HG03139 (cell line): ENCODE results near the gene CACNA1B.

ENCODE experiments used
- ATAC-seq: cut with Tn5 transposase; IDR thresholded peaks from one replicate; pipeline ENCODE4 v1.9.1; 2021; ENCODE audit not compliant: unreplicated experiment

Gene CACNA1B

DNA sequence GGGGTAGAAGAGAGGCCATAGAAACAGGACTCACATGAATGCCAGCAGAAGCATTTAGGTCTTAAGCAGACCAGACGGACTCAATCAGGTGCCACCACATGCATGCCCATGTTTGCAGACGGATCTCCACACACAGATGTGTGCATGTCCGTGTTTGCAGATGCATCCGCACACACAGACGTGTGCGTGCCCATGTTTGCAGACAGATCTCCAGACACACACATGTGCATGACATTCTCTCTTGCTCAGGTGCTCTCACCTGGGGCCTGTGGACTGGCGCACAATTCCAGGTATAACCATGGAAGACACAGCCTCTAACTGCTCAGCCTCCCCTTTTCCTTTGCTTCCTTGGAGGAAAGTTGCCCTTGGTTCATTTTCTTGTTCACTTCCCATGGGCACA lies 148.3 kb downstream of the CACNA1B start:
- ATAC-seq, result no peak

DNA sequence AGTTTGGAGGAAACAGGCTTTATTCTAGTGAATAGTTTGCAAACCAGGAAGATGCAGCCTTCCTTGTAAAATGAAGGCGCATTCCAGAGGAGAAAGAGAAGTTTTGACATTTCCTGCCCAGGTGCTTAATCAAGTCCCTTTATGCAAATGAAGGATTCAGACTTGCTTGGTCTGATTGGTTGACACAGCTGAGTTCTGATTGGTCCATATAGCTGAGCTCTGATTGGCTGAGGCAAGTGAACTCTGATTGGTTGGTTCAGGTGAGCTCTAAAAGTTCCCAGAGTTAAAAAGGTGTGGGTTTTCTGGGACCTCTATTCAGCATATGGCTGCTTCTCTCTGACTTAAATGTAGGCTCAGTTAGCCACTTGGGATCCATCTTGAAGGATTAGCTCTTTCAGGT lies 151.0 kb downstream of the CACNA1B start:
- no peak for ATAC-seq

DNA sequence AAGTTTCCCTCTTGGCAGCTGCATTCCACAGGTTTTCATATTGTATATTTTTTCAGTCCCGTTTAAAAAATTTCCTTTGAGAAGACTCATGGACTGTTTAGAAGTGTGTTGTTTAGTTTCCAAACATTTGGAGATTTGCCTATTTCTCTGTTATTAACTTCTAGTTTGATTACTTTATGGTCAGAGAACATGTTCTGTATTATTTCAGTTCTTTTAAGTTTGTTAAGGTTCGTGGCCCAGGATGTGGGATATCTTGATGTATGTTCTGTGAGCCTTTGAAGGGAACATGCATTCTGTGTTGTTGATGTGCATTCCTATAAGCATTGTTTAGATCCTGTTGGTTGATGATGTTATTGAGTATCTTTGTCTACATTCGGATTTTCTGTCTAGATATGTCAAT lies 153.6 kb downstream of the CACNA1B start:
- ATAC-seq, result no peak

DNA sequence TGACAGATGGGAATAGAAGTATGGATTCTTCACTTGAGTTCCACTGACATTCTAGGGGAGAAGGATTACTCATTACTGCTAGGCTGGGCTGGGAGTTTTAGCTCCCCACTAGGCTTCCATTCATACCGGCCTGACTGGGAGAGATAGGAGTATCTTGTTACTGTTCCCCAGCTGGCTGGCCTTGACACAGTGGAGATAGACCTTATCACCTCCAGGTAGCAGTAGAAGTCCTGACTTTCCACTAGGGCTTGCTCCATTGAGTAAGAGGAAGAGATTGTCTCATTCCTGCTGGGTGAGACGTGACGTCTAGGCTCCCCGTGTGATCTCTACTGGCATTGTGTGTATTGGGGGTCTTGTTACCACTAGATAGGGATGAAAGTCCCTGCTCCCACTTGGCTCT lies 156.4 kb downstream of the CACNA1B start:
- ATAC-seq, result no peak

DNA sequence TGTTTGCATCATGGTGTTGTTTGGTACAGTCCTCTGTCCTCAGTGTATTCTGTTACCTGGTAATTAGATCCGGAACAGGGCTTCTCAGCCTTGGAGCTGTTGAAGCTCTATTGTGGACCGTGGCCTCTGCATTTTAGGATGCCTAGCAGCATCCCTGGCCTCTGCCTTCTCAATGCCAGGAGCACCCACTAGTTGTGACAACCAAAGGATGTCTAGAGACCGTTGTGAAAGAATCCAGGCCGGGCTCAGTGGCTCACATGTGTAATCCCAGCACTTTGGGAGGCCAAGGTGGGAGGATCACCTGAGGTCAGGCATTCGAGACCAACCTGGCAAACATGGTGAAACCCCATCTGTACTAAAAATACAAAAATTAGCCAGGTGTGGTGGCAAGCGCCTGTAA lies 159.6 kb downstream of the CACNA1B start:
- no peak for ATAC-seq

DNA sequence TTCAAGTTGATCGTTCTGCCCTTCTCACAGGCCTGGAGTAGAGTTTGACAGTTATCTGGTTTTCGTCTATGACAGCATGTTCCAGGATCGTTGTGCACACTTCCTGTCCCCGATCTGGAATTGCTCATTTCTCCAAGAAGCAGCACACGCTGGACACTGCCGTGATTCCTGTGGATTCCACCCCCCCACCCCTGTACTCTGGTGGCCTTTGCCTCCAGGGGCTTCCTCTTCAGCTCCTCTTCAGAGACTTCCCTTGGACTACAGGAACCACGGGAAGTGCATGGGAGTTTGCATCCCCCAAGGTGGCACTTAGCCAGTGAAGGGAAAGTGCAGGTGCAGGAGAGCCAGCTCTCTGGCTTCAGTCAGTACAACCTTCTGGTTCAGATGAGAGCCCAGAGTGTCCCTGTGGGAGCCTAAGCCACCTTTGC lies 160.7 kb downstream of the CACNA1B start:
- ATAC-seq, result no peak

DNA sequence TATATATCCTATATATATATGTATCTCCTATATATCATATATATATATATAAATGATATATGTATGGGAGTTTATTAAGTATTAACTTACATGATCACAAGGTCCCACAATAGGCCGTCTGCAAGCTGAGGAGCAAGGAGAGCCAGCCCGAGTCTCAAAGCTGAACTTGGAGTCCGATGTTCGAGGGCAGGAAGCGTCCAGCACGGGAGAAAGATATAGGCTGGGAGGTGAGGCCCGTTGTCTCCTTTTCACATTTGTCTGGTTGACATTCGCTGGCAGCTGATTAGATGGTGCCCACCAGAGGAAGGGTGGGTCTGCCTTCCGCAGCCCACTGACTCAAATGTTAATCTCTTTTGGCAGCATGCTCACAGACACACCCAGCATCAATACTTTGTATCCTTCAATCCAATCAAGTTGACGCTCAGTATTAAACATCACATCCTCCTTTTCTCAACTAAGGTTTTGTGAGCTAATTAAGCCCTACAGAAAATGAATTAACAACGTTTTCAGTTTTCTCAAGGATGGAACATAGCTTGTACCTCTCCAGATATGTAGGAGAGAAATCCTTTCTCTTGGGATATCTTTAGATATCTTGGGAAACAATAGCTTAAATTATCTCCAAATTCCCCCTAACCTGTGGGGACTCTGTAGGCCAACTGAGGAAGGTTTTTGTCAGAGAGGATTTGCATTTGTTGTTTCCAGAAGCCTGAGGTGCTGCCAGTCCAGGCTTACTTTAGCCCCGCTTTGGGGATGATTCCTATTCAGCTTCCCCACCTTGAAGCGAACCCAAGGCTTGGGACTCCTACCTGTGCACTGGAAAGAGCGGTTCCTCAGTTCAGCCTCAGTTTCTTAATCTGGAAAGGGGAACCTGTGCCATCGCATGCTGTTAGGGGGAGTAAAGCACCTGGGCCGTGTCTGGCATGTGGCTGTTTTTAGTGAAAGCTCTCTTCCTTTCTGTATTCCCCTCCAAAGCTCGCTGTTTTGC lies 163.2 kb downstream of the CACNA1B start:
- ATAC-seq, result no peak

DNA sequence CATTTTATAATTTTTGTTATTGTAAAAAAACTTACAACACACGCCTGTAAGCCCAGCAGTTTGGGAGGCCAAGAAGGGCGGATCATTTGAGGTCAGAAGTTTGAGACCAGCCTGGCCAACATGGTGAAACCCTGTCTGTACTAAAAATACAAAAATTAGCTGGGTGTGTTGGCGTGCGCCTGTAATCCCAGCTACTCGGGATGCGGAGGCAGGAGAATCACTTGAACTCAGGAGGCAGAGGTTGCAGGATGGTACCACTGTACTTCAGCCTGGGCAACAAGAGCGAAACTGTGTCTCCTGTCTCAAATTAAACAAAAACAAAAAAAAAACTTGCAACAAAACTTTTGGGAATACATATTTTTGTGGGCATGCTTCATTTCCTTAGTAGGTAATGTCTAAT lies 164.6 kb downstream of the CACNA1B start:
- ATAC-seq, result no peak

DNA sequence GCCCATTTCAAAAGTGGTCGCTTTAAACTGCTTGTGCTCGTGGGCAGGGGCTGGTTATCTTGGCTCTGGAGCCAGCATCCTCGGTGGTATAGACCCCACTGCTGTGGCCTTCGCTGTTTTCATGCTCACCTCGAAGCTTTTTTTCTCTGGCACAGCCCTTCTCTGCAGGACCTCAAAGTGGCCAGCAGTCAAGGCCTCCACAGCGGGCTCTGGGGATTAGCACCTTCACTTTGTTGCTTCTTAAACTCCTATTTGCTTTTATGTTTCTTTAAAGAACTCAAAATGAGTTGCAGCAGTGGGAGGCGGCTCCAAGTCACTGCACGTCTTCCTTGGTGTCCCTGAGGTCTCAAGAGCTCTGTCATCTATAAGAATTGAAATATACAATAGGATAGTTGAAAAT lies 165.1 kb downstream of the CACNA1B start:
- no peak for ATAC-seq

DNA sequence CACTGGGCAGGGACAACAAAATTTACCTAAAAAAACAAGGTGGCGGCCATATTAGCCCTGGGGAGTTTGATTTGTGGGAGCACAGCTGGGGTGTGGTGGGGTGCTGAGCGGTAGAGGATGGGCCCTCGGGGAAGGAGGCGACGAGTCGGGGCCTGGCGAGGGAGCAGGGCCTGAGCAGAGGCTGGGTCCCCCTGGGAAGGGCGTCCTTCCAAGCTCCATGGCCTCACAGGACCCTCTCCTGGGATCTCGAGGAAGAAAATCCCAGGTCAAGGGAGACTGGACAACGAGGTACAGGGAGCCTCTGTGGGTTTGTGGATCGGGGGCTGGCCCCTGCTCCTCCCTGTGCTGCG lies 165.5 kb downstream of the CACNA1B start:
- ATAC-seq, result no peak

DNA sequence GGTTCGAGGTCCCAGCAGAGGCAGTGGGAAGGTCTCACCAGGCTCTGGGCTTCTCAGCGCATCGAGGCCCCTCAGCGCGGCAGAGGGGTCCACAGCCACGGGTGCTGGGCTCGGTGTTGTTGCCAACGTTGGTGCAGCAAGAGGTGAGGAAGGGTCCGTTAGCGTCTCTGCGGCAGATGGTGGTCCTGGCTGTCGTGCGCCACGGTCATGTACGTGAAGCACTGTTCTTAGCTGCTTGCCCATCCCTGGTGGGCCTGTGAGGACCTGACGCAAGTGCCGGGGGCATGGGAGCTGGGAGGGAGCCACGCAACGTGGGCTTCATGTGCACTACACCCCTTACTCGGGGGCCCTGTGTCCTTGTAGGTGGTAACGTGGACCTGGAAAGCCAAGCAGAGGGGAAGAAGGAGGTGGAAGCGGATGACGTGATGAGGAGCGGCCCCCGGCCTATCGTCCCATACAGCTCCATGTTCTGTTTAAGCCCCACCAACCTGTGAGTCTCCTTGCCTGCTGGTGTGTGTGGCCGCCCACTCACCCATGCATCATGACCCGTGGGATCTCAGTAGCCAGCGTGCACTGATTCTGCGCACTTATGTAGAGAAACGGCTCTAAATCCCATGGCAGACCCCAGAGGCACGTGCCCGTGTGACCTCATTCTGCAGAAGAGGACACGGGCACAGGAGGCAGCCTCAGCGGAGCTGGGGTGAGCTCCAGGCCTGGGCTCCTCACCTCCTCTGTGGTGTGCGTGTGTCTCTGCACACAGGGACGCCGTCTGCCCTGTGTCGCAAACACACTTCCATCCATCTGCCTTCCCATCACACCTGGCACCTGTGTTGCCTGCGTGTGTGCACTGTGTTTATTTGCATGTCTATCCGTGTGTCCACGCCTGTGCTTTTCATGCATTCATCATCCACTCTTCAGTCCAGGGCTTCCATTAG lies 166.1 kb downstream of the CACNA1B start:
- no peak for ATAC-seq

DNA sequence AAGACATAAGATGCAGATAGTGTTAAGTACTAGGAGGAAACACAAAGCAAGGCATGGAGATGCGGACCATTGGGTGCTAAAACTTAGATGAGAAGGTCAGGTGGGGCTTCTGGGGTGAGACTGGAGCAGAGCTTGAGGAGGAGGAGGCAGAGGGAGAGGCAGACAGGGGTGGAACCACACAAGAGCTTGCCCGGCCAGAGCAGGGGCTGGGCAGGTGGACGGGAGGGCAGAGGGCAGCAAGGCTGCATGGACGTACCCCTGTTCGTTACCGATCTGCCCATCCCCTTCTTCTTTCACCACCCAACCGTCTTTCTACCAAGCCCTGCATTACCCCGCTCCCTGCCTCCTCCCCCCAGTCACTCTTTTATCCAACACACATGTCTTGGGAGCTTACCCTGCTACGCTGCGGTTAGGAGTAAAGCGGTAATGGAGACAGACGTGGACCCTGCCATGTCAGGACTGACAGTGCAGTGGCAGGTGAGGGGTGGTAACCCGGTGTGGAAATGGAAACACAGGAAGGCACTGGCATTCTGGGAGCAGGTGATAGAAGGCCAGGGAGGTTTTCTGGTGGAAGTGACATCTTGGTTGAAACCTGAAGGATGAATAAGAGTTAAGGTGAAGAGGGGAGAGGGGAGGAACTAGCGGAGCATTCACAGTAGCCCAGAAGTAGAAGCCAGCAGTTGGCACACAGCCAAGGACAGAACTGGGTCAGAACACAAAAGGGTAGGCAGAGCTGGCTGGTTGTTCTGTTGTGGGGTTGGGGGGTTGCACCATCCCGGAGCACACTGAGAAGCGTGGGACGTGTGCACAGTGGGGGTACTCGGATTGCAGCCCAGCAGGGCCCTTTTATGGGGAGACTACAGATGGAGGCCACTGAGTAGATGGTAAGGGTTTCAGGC lies 167.2 kb downstream of the CACNA1B start:
- no peak for ATAC-seq

DNA sequence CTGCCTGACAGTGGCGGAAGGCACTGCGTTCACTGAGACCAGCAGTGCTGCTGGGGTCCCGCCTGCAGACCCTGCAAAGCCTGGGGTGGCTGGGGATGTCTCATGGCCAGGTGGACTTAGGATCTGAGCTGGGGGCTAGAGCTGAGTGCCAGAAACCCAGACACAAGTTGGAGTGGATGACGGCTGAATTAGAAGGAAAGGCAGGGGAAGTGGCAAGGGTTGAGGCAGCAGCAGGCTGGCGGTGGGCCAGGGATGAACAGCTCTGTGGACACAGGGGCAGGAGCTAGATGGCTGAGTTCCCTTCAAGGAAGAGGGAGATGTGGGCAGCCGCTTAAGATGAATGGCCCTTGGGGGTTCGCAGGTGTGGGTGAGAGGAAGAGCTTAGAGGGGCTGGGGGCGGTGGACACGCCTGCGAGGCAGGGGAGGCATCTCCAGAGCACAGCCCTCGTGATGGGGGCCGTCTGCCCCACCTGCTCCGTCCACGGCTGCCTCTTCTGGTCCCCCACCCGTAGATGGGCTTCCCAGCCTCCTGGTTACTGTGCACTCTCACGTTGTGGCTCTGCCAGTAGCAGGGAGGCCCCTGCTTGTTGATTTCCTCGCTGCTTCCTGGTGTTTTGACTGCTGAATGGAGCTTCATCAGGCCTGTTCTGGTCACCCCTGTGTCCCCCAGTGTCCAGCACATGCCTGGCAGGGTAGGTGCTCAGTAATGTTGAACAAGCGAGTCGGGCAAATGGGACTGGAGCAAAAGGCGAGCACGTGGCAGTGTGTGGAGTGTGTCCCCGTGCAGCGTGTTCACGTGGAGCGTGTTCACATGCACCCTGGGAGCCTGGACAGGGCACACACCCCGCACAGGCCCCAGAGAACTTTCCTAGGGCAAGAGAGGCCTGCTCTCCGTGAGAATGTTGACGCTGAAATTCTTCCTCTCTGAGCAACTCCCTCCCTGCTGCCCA lies 168.2 kb downstream of the CACNA1B start:
- ATAC-seq, result no peak

DNA sequence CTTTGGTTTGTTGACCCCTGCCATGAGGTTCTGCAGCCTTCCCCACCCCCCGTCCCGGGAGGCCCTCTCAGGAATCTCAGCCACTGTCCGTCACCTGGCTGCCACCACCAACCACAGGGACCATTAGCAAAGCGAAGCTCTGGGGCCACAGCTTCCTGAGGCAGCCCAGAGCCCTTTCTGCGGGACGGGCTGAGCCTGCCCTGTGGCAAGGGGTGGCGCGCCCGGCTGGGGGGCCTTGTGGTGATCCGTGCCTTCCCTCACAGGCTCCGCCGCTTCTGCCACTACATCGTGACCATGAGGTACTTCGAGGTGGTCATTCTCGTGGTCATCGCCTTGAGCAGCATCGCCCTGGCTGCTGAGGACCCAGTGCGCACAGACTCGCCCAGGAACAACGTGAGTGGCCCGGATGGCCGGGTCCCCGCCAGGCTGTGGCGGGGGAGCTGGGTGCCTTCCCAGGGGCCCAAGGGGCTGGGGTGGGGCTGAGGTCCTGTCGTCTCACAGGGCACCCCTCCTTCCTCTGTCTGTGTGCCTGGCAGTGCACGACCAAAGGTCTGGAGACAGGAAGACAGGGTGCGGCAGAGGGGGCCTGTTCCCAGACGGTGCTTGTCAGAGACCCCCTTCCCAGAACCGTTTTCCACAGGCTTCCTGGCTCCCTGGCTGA lies 169.2 kb downstream of the CACNA1B start:
- ATAC-seq, result no peak

DNA sequence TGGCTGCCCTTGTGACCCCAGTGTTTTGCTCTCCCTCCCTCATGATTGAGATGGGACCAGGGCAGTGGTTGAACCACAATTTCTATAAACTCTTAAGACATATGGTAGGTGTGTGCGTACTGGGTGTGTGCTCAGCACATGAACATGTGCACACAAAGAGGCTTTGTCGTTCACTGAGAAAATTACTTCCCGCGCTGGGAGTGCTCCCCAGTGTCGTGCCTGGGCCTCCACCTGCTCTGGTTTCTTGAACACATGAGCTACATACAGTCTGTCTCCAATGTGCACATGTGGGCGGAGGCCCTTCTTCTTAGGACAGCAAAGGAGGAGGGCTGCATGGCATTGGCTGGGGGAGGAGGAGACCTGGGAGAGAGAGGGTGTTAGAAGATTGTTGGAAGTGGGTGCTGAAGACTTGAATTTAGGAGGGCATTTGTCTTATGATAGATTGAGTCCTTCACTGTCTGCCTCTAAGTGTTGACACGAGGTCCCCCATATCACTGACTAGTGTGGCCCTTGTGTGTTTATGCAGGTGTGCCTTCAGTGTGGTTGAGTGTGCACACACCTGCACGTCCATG lies 170.0 kb downstream of the CACNA1B start:
- ATAC-seq, result no peak

DNA sequence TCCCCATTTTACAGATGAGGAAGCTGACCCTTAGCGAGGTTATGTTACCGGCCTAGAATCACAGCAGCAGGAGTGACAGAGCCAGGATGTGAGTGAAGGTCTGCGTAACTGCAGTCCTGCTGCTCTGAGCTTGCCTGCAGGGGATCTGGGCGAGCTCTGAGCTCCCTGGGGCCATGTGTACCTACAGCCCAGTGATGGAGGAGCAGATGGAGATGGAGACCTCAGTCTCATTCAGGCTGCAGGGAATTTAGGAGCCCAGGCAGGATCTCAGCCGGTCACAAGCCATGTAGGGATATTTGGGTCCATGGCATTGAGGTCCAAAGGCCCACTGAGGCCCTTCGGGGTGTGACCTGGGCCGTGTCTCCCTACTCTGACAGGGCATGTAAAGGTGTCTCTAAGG lies 170.6 kb downstream of the CACNA1B start:
- no peak for ATAC-seq

DNA sequence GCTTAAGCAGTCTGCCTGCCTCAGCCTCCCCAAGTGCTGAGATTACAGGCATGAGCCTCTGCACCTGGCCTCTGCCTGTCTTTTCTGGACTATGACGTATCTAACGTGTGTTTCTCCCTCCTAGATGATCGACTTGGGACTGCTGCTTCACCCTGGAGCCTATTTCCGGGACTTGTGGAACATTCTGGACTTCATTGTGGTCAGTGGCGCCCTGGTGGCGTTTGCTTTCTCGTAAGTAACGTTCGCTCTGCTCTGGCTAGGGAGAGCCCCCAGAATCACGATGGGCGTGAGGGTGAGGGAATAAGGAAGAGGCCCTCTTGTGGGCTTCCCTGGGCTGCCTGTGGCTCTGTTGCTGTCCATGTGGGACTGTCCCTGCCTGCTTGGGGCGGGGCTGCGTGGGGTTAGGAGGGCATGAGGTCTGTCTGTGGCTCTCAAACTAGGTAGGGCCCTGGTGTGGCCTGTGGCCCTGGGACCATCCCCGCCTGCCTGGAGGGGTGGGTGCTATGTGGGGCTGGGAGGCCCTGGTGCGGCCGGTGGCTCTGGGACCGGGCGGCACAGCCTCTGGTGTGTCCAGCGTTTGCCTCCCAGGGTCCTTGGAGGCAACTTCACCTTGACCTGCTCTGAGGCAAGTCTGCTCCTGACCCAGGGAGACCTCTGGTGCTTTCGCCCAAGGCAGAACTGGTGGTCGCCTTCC lies 171.7 kb downstream of the CACNA1B start:
- no peak for ATAC-seq

DNA sequence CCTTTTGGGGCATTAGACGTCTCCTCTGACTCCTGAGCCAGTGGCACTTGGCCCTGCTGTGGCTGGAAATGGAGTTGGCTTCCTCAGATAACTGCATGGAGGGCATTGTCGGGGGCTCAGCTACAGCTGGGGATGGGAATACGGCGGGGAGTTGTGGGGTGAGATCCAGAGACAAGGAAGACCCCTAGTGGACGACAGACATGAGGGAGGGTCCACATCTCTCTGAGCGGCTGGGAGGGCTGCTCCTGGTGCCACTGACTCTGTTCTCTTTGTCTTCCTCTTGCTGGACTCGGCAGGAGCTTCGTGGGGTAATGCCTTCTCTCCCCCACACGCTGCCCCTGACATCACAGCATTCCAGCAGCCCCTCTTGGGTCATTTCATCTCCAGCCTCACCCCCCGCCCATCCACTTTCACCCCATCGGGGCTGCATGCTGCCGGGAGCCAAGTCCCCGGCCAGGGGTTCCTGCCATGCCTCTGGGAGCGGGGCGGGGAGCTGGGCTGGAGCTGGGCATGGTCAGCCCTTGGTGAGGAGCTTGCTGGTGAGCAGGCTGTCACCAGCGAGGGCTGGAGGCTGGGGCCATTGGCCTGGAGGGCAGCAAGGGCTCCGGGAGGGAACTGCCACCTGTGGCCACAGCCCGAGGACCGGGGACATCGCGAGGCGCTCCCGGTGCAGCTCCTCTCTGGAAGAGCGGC lies 172.3 kb downstream of the CACNA1B start:
- no peak for ATAC-seq
